Measurements from ENCODE around the gene NDUFAF8.

Gene NDUFAF8

GRCh38 chr17:81200695-81201580 is 38.2 kb upstream of the NDUFAF8 start:
- H3K9me3 ChIP-seq (ENCODE audit: control insufficient read depth, insufficient read depth, low read depth, low read length): no peaks in the 10 kb centered on the region
- peaks cover 8 to 74% of the 10 kb centered on the region in 2 experiments; a peak in 2 of 3 replicates for H3K36me3 ChIP-seq (ENCODE audit: control insufficient read depth in 2 of 2, insufficient read depth in 1 of 2, low read length in 2 of 2)
- 0 out of 2 replicates have a peak overlapping the region, but pooled peaks have one; percentile 14 for H3K27ac ChIP-seq (ENCODE audit: extremely low read depth, low read depth, low read length)
- POLR2A ChIA-PET: interaction anchor here (0.7 to 1.3 kb wide), 3 partner anchors 22 to 379 kb away, joined by 3 read pairs; partner anchors contain the start of gene CEP131
- CTCF ChIA-PET: interaction anchor here (0.5 to 2.1 kb wide), 22 partner anchors 10 to 778 kb away, joined by 3 to 12 read pairs (median 4); partner anchors contain the start of genes NDUFAF8, PVALEF and TEPSIN
- no peaks in the 10 kb centered on the region for H3K4me1 ChIP-seq (ENCODE audit: control insufficient read depth, insufficient read depth, low read length)
- H3K4me3 ChIP-seq (ENCODE audit: low read depth, low read length): no peak overlapping the region
- TF ChIP-seq ZNF37A (tag by site-specific recombination; IDR thresholded peaks at IDR 0.05) (no peak), GLIS2 (tag by site-specific recombination; IDR thresholded peaks at IDR 0.05) (peak; percentile 37; the same call in 1 of the 2 replicates), ZNF785 (tag by site-specific recombination; IDR thresholded peaks at IDR 0.05) (no peak), ZNF600 (tag by site-specific recombination; IDR thresholded peaks at IDR 0.05) (no peak; the same call in 1 of the 2 replicates), ZSCAN30 (tag by site-specific recombination; IDR thresholded peaks at IDR 0.05) (peak; percentile 66)
- TF ChIP-seq, protein P1, sequence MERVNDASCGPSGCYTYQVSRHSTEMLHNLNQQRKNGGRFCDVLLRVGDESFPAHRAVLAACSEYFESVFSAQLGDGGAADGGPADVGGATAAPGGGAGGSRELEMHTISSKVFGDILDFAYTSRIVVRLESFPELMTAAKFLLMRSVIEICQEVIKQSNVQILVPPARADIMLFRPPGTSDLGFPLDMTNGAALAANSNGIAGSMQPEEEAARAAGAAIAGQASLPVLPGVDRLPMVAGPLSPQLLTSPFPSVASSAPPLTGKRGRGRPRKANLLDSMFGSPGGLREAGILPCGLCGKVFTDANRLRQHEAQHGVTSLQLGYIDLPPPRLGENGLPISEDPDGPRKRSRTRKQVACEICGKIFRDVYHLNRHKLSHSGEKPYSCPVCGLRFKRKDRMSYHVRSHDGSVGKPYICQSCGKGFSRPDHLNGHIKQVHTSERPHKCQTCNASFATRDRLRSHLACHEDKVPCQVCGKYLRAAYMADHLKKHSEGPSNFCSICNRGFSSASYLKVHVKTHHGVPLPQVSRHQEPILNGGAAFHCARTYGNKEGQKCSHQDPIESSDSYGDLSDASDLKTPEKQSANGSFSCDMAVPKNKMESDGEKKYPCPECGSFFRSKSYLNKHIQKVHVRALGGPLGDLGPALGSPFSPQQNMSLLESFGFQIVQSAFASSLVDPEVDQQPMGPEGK (tag by site-specific recombination; IDR thresholded peaks at IDR 0.05): peak; percentile 27; the same call in 1 of the 2 replicates

DNA sequence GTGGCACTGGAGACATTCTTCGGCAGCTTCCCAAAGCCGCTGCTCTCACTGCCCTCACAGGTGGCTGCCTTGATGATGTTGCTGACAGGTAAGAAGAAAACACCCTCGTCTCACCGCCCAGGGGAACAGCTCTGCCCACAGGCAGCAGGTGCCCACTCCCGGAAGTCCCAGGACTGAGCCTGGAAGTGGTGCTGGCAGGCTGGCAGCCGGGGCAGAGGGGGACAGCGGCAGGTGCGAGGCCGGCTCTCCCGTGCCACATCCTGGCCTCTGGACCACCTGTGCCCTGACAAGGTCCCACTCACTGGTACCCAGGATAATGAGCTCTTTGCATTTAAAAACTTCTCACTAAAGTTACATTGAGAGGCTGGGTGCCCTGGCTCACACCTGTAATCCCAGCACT is 36.8 kb upstream of the NDUFAF8 start:
- POLR2A ChIA-PET: interaction anchor here (1.0 kb wide), 1 partner anchor 12 kb away, joined by 3 read pairs; no protein-coding TSS in a partner anchor
- H3K4me1 ChIP-seq (ENCODE audit: control insufficient read depth, insufficient read depth, low read length): no peaks in the 10 kb centered on the region
- no peak for TF ChIP-seq ZNF157 (tag by site-specific recombination; IDR thresholded peaks at IDR 0.05)
- no peak for TF ChIP-seq ZNF626 (tag by site-specific recombination; IDR thresholded peaks at IDR 0.05)
- TF ChIP-seq ZNF394 (tag by site-specific recombination; IDR thresholded peaks at IDR 0.05; ENCODE audit: borderline replicate concordance): no peak
- no peak for TF ChIP-seq TSHZ1 (tag by site-specific recombination; IDR thresholded peaks at IDR 0.05; ENCODE audit: borderline replicate concordance)
- no peak for TF ChIP-seq ZNF248 (tag by site-specific recombination; IDR thresholded peaks at IDR 0.05)
- TF ChIP-seq, protein P2, sequence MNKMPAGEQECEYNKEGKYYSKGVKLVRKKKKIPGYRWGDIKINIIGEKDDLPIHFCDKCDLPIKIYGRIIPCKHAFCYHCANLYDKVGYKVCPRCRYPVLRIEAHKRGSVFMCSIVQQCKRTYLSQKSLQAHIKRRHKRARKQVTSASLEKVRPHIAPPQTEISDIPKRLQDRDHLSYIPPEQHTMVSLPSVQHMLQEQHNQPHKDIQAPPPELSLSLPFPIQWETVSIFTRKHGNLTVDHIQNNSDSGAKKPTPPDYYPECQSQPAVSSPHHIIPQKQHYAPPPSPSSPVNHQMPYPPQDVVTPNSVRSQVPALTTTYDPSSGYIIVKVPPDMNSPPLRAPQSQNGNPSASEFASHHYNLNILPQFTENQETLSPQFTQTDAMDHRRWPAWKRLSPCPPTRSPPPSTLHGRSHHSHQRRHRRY (tag by site-specific recombination; IDR thresholded peaks at IDR 0.05): no peak
- no peak for TF ChIP-seq KLF16 (tag by site-specific recombination; IDR thresholded peaks at IDR 0.05)
- no peak for TF ChIP-seq GLI4 (tag by site-specific recombination; IDR thresholded peaks at IDR 0.05)
- no peak for TF ChIP-seq ZNF521 (tag by site-specific recombination; IDR thresholded peaks at IDR 0.05)
- no peak for TF ChIP-seq ZNF777 (tag by site-specific recombination; IDR thresholded peaks at IDR 0.05; ENCODE audit: borderline replicate concordance)
- no peak for TF ChIP-seq ZNF221 (tag by site-specific recombination; IDR thresholded peaks at IDR 0.05; ENCODE audit: borderline replicate concordance)
- TF ChIP-seq ZNF785 (tag by site-specific recombination; IDR thresholded peaks at IDR 0.05): no peak
- no peak overlapping the region for H3K4me3 ChIP-seq (ENCODE audit: low read depth, low read length)
- no peak overlapping the region for H3K27ac ChIP-seq (ENCODE audit: extremely low read depth, low read depth, low read length)
- CTCF ChIA-PET: no interaction called here
- no peaks in the 10 kb centered on the region for H3K9me3 ChIP-seq (ENCODE audit: control insufficient read depth, insufficient read depth, low read depth, low read length)
- H3K36me3 ChIP-seq (ENCODE audit: control insufficient read depth in 2 of 2, insufficient read depth in 1 of 2, low read length in 2 of 2): peaks cover 9 to 69% of the 10 kb centered on the region in 2 experiments; a peak in 2 of 3 replicates

Measured in HEK293 (cell line).